Measurements from ENCODE around the gene ALK.

ALK gene

DNA sequence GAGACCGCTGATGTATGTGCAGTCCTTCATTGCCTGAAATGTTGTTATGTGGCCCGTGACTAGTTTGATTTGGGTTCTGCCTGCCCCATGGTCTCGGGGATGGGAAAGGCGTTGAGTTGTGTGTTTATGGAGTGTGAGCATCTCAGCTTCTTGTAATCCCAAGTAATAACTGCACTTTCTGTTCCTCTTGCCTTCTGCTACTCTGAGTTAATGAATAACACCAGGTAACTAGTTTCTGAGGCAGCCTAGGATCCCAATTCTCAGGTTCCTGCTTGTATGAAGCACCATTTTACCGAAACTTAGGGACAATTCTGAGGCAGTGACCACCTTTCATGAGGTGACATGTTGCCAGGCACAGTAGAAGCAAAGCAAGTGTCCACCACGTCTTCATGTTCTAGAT is 170.0 kb downstream of the ALK start:
- TF ChIP-seq, protein P1, sequence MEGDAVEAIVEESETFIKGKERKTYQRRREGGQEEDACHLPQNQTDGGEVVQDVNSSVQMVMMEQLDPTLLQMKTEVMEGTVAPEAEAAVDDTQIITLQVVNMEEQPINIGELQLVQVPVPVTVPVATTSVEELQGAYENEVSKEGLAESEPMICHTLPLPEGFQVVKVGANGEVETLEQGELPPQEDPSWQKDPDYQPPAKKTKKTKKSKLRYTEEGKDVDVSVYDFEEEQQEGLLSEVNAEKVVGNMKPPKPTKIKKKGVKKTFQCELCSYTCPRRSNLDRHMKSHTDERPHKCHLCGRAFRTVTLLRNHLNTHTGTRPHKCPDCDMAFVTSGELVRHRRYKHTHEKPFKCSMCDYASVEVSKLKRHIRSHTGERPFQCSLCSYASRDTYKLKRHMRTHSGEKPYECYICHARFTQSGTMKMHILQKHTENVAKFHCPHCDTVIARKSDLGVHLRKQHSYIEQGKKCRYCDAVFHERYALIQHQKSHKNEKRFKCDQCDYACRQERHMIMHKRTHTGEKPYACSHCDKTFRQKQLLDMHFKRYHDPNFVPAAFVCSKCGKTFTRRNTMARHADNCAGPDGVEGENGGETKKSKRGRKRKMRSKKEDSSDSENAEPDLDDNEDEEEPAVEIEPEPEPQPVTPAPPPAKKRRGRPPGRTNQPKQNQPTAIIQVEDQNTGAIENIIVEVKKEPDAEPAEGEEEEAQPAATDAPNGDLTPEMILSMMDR (IDR thresholded peaks at IDR 0.05): no peak

DNA sequence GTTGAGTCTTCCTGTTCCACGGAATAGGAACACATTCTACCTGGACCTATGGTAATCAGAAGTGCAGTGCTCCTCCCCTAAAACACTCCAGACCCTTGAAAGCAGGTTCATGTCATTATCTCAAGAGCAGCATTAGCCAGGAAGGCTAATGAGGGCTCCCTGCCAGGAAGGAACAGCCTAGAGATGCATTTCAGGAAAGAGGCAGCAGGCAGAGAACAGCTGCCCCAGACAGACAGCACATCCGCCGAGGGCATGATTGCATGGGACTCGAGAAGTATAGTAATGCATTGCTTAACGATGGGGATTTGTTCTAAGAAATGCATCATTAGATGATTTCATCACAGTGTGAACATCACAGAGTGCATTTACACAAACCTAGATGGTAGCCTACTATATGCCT is 171.5 kb downstream of the ALK start:
- TF ChIP-seq, protein P1 (IDR thresholded peaks at IDR 0.05): no peak

DNA sequence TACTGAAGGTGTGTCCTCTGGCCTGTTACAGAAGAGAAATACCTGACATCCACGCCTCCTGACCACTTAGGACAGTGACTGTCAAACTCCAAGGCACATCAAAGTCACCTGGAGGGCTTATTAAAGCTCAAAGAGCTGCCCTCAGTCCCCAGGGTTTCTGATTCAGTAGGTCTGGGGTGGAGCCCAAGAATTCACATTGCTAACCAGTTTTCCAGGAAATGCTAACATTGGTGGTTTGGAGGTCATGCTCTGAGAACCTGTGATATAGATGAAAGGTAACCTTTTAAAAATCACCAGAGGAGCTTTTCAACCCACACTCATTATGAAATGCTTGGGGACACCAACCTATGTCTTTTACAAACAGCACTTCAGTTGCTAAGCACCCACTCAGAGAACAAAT is 172.3 kb downstream of the ALK start:
- TF ChIP-seq, protein P1 (IDR thresholded peaks at IDR 0.05): no peak

DNA sequence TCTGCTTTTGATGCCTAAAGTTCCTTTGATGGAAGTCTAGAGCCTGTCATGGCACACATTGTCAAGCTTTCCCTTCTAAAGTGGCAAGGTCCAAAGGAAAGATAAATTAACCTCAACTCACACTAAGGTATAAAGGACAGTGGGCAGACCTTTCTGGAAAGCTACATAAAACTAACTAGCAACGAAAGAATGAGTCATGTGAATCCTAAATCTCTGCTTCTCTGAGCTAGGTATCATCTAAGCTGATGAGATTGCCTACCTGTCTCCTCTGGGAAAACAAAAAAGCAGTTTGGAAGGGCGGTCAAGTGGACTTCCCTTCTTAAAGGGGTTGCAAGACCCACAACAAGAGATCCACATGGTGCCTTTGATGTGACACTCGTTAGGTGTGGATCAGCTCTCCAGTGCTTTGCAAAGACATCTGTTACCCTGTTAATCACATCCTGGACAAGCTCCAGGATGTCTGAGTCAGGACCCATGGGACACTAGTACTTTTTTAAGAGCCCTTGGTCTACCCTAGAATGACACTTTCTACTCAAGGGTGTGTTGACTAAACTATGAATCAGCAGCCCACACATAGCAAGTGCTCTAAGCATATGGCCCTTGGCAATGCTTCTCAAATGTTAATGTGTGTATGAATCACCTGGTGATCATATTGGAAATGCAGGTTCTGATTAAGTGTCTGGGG is 173.5 kb downstream of the ALK start:
- TF ChIP-seq, protein P1 (IDR thresholded peaks at IDR 0.05): no peak

DNA sequence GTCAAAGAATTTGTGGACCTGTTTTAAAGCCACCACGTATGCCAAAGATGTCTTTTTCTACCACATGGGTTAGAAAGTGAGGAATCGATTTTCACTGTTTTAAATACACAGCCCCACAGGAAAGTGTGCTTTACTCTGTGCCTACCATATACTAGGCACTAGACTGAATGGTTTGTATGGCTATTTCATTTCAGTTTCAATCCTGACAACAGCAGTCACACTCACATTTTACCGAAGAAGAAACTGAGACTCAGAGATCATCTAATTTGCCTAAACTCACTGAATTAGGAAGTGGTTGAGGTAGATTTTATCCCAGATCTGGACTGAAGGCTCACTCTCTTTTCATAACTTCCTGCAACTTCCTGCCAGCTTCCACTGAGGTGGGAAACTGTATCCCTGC is 176.4 kb downstream of the ALK start:
- TF ChIP-seq, protein P1 (IDR thresholded peaks at IDR 0.05): no peak

DNA sequence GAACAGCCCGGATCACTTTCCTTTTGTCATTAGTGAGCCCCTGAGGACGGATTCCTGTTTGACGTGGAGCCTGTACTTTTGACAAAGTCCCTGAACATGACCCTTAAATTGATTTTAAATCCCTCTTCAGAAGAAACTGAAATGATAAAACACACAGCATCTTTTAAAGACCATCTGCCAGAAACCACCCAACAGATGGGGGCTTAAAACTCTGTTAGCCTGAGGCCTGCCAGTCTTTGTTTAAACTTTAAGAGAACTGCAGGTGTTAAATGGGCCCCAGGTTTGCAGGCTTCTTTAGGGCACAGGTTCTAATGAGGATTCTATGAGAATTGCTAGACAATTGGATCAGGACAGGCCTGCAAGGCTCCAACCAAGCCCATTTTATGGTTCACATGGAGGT is 177.9 kb downstream of the ALK start:
- TF ChIP-seq, protein P1 (IDR thresholded peaks at IDR 0.05): no peak

DNA sequence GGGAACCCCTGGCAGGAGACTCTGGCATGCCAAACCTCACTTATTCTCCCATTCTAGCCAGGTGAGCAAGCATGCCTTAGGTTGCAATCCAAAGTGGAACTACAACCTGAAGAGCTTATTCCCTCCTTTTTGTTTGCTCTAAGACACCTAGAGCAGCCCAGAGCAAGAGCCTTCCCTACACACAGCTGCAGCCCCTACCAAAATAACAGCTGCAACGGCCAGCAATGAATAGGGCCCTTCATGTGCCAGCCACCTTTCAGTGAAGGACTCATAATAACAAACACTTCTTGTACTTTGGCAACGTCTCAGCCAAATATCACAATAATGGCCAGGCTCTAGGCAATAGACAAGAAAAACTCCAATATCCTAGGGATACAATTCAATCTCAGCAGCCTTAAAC is 178.7 kb downstream of the ALK start:
- TF ChIP-seq, protein P1 (IDR thresholded peaks at IDR 0.05): no peak

DNA sequence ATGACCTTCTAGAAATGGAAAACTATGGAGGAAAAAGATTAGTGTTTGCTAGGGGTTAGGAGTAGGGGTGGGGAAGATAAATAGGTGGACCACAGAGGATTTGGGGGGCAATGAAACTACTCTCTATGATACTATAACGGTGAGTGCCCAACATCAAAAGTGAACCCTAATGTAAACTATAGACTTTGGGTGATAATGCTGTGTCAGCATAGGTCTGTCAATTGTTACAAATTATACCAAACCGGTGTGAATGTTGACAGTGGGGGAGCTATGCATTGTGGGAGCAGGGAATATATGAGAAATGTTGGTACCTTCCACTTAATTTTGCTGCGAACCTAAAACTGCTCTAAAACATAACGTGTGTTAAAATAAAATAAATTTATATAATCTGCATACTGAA is 180.3 kb downstream of the ALK start:
- TF ChIP-seq, protein P1 (IDR thresholded peaks at IDR 0.05): no peak

All from LNCAP (cell line).